ENCODE results near the gene TFAP2B.

GRCh38 chr6:50853939-50854338, 35.3 kb downstream of the TFAP2B start:
- no peak for TF ChIP-seq ZNF274 (IDR thresholded peaks at IDR 0.05; ENCODE audit: low read depth, low read length)
- TF ChIP-seq SUZ12 (IDR thresholded peaks at IDR 0.05; ENCODE audit: extremely low read depth, insufficient read depth, insufficient read length), result no peak

Measured in NT2/D1 (cell line).